AG10803 (cell line): Measurements from ENCODE around the gene ATF2.

Experiments used
- DNase-seq: peaks from one replicate; pipeline ENCODE4 v3.0.0; 2010; ENCODE audit warnings: low read depth
- H3K4me3 ChIP-seq: 2 replicates; pipeline ENCODE4 v1.5.1; 2011; ENCODE audit warnings: mild to moderate bottlenecking, low read length, control low read depth
- CTCF ChIP-seq: conservative IDR thresholded peaks from 2 replicates; pipeline ENCODE4 v1.5.1; 2011; ENCODE audit warnings: mild to moderate bottlenecking, low read length, control low read depth, inconsistent platforms

ATF2 gene

GRCh38 chr2:175188761-175189160 lies 20.8 kb upstream of the ATF2 start:
- no peak for DNase-seq
- no peak overlapping the region for H3K4me3 ChIP-seq
- no peak for TF ChIP-seq CTCF

- peak; percentile 36 for TF ChIP-seq CTCF
- no peak overlapping the region for H3K4me3 ChIP-seq
- DNase-seq = no peak
Measured at GRCh38 chr2:175187378-175187777, 19.4 kb upstream of the ATF2 start.

- no peak for DNase-seq
- no peak overlapping the region for H3K4me3 ChIP-seq
- no peak for TF ChIP-seq CTCF
Measured at GRCh38 chr2:175183674-175184073, 15.7 kb upstream of the ATF2 start.

- TF ChIP-seq CTCF = no peak
- H3K4me3 ChIP-seq = peak overlapping the region; percentile 88
- DNase-seq = no peak
Measured at GRCh38 chr2:175181877-175182308, 13.9 kb upstream of the ATF2 start.

GRCh38 chr2:175181104-175181876 lies 13.3 kb upstream of the ATF2 start, which contains the start of gene ATP5MC3:
Gene ATP5MC3 (minus strand): TSS chr2:175181710. CDS start chr2:175181393, 317 bp downstream.
- TF ChIP-seq CTCF = peak; percentile 31; the same call in 1 of the 2 replicates
- DNase-seq = peak; percentile 94

GRCh38 chr2:175180701-175181103 lies 12.7 kb upstream of the ATF2 start:
- H3K4me3 ChIP-seq = peak overlapping the region; percentile 88
- peak; percentile 48 for DNase-seq
- no peak for TF ChIP-seq CTCF

More at GRCh38 chr2:175181104-175181876, 13.3 kb upstream of the ATF2 start, which contains the start of gene ATP5MC3:
- H3K4me3 ChIP-seq = peak within 1 kb of the TSS; percentile 88

- TF ChIP-seq CTCF = no peak
Measured at GRCh38 chr2:175176624-175177023, 8.6 kb upstream of the ATF2 start.

More at GRCh38 chr2:175176624-175177023, 8.6 kb upstream of the ATF2 start:
- DNase-seq = no peak
- H3K4me3 ChIP-seq = no peak overlapping the region
